Measurements from ENCODE around the gene PAIP2.

The PAIP2 gene

DNA sequence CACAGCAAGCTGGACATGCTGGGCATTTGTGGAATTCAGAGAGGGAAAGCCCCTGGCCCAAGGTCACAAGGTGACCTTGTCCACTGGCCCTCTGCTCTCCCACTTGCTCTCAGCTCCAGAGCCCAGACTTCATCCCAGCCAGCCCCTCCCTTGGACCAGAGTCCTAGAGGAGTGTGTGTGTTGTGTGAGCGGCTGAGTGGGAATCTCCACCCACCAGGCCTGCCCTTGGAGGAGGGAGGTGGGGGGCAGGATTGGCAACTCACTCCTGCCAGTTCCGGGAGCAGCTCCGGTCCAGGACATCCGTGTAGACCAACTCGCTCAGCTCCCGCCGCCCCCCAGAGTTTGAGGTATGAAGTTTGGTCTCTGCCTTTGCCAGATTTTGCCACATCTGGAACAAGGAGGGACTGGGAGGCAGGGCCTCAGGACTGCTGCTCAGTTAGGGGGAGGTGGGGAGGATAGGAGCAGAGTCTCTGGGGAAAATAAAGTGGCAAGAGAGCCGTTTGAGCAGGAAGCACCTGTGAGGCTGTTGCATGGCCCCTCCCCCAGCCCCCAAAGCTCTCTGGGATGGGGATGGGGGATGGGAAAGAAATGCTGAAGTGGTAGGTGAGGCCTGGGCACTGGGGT, 46.7 kb downstream of the PAIP2 start:
- peak overlapping the region; percentile 64 for H3K4me3 ChIP-seq (ENCODE audit: low read depth, low read length)
- peak; percentile 72 for DNase-seq (ENCODE audit: low read depth)
- TF ChIP-seq, protein P1, sequence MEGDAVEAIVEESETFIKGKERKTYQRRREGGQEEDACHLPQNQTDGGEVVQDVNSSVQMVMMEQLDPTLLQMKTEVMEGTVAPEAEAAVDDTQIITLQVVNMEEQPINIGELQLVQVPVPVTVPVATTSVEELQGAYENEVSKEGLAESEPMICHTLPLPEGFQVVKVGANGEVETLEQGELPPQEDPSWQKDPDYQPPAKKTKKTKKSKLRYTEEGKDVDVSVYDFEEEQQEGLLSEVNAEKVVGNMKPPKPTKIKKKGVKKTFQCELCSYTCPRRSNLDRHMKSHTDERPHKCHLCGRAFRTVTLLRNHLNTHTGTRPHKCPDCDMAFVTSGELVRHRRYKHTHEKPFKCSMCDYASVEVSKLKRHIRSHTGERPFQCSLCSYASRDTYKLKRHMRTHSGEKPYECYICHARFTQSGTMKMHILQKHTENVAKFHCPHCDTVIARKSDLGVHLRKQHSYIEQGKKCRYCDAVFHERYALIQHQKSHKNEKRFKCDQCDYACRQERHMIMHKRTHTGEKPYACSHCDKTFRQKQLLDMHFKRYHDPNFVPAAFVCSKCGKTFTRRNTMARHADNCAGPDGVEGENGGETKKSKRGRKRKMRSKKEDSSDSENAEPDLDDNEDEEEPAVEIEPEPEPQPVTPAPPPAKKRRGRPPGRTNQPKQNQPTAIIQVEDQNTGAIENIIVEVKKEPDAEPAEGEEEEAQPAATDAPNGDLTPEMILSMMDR (IDR thresholded peaks at IDR 0.05; ENCODE audit: control insufficient read depth, extremely low read depth, insufficient read depth), result no peak

DNA sequence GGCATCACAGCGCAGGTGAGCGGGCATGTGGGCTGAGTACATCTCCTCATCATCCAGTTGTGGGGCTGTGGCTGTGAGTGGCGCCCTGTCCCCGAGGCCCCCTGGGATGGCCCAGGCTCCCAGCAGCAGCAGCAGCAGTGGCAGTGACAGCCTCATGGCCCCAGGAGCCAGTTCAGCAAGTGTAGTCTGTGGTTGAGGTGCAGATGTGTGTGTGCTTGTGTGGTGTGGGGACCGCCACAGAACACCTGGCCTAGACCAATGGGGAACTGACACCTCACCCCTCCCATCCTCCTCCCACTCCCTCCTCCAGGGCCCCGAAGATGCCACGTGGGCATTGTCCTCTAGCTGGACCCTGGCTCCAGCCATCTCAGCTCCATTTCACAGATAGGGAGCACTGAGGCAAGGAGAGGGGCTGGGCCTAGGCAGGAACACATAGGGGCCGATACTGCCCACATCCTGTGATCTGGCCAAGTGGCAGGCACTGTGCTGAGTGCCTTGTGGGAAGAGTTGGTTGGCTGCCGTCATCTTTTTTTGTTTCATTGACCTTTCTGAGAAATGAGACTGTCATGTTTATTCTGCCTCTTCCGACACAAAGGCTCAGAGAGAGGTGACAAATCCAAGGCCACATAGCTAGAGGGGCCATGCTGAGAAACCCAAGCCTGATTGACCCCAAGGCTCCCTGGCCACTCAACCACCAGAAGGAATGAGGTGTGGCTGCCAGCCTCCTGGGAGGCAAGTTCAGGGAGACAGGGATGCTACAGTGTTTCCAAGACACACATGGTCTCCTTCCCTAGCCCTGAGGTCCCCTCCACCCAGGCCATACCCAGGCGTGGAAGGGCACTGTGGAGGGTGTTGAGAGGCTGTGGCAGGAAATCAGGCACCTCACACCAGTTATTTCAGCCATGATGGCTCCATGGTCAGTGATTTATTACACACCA, 48.3 kb downstream of the PAIP2 start, which contains the start of gene MZB1:
TSS of gene MZB1 (minus strand) at position 213 of the 938 bp plus-strand sequence. CDS start at position 156, 57 bp downstream.
- TF ChIP-seq, protein P1 (IDR thresholded peaks at IDR 0.05; ENCODE audit: control insufficient read depth, extremely low read depth, insufficient read depth), result no peak
- DNase-seq (ENCODE audit: low read depth), result no peak
- H3K4me3 ChIP-seq (ENCODE audit: low read depth, low read length), result peak within 1 kb of the TSS; percentile 64

DNA sequence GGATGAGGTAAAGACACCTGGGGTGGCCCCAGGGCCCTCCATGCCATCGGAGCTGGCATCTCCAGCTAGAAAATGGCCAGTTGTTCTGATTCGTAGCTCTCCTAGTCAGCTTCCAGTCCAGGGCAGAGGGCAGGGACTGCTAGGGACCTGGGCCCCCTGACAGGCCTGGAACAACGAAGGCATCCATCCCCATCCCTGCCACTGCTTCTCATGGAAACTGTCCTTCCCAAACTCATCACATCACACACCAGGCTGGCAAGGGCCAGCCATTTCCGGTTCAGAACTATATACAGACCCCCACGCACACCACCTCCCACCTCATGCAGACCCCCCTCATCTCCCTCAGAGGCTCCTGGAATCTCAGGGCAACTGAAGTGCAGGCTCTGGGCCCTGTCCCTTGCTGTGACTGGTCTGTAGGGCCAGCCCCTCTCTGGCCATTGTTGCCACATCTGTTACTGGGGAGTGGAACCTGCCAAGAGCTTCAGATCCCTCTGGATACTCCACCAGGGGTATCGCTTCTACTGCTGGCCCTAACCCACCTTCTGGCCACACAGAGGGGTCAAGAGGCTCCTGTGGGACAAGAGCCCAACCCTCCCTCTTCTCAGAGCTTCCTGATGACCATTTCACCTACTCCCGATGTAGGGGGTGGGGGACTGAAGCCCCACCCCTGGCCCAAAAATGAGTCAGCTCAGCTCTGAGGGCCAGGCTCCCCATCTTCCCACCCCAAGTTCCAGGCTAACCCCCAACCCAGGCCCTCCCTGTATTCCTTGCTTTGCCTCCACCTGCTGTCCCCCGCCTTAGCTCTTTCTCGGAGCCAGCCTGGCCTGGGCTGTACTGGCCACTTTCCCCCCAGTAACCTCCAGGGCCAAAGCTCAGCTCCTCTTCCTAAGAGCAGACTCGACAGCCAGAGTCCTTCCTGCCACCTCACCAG, 49.2 kb downstream of the PAIP2 start:
- no peak overlapping the region for H3K4me3 ChIP-seq (ENCODE audit: low read depth, low read length)
- DNase-seq (ENCODE audit: low read depth), result no peak
- TF ChIP-seq, protein P1 (IDR thresholded peaks at IDR 0.05; ENCODE audit: control insufficient read depth, extremely low read depth, insufficient read depth), result no peak

DNA sequence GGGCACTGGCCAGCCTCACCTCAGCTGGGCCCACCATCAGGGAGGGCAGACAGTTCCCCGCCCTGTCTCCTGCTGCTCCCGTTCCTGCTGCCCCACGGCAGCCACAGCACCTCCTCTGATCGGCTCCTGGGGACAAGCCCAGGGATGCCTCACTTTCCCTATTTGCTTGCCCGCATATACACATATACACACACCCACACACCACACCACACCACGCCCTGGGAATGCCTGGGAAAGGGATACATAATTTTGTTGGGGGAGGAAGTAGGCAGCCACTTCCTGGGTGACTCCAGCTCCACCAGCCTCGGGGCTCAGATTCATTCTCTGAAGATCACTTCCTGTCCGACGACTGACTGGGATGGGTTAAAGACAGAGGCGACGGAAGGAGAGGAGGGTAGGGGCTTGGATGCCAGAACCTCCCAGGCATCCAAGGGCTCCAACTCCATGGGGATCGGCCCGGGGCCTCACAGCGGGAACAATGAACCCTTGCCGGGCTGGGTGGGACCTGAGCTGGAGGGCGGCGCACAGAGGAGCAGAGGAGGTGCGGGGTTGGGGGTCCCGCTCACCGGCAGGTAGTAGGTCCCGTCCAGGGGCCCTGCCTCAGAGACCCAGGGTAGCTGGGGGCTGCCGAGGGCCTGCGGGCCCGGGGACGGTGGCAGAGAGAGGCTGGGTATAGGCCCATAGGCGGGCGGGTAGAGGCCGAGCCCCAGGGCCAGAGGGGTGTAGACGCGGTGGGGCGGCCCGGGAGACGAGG, 50.1 kb downstream of the PAIP2 start:
- no peak overlapping the region for H3K4me3 ChIP-seq (ENCODE audit: low read depth, low read length)
- TF ChIP-seq, protein P1 (IDR thresholded peaks at IDR 0.05; ENCODE audit: control insufficient read depth, extremely low read depth, insufficient read depth), result no peak
- no peak for DNase-seq (ENCODE audit: low read depth)

DNA sequence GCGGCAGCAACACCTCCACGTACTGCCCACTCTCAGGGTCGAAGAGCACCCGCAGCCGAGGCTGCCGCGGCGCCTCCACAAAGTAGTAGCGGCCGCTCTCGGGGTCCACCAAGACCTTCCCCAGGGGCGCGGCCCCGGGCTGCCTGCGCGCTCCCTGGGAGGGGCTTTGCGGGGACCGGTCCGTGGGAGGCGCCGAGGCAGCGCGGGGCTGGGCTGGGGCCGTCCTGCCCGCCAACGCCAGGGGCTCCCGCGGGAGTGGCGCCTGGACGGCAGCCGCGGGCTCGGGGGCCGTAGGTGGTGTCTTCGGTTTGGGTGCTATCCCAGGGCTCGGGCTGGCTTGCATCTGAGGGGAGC, 50.6 kb downstream of the PAIP2 start:
- DNase-seq (ENCODE audit: low read depth), result no peak
- no peak overlapping the region for H3K4me3 ChIP-seq (ENCODE audit: low read depth, low read length)
- TF ChIP-seq, protein P1 (IDR thresholded peaks at IDR 0.05; ENCODE audit: control insufficient read depth, extremely low read depth, insufficient read depth), result no peak

Measured in LNCaP clone FGC (cell line).